H9 (cell line): Measurements from ENCODE around the gene ANK2. TPM values are rescaled to one million over a fixed set of nuclear protein-coding genes. Genes with fewer than 3 reads are reported as not detected.

Experiments
- DNase-seq: peaks from one replicate; pipeline ENCODE4 v3.0.0-alpha.2; 2017
- H2AFZ ChIP-seq: one replicate; pipeline ENCODE4 v1.6.1; 2013; ENCODE audit warnings: mild to moderate bottlenecking, low read length, control low read depth, moderate library complexity
- H2AK5ac ChIP-seq: 2 replicates; pipeline ENCODE4 v1.6.1; 2013; ENCODE audit warnings: low read length, control low read depth, mixed read lengths; ENCODE audit not compliant: insufficient read length
- H2BK120ac ChIP-seq: one replicate; pipeline ENCODE4 v1.6.1; 2013; ENCODE audit warnings: low read depth, mild to moderate bottlenecking, low read length, control low read depth, inconsistent platforms; ENCODE audit not compliant: poor library complexity, severe bottlenecking
- H2BK12ac ChIP-seq: 2 replicates; pipeline ENCODE4 v1.6.1; 2013; ENCODE audit warnings: low read length, control low read depth, mixed read lengths, low read depth; ENCODE audit not compliant: insufficient read length
- H2BK15ac ChIP-seq: 2 replicates; pipeline ENCODE4 v1.6.1; 2013; ENCODE audit warnings: low read depth, low read length, control low read depth
- H2BK20ac ChIP-seq: one replicate; pipeline ENCODE4 v1.6.1; 2013; ENCODE audit warnings: low read depth, mild to moderate bottlenecking, low read length, control low read depth, inconsistent platforms; ENCODE audit not compliant: poor library complexity, severe bottlenecking
- H2BK5ac ChIP-seq: 2 replicates; pipeline ENCODE4 v1.6.1; 2013; ENCODE audit warnings: low read length, control low read depth, mixed read lengths; ENCODE audit not compliant: insufficient read length
- H3K14ac ChIP-seq: 2 replicates; pipeline ENCODE4 v1.6.1; 2013; ENCODE audit warnings: low read length, control low read depth; ENCODE audit not compliant: insufficient read depth
- H3K18ac ChIP-seq: 2 replicates; pipeline ENCODE4 v1.6.1; 2013; ENCODE audit warnings: low read depth, mild to moderate bottlenecking, mixed read lengths, low read length, control low read depth; ENCODE audit not compliant: insufficient read length
- H3K23ac ChIP-seq: 2 replicates; pipeline ENCODE4 v1.6.1; 2013; ENCODE audit warnings: low read length, control low read depth, mixed read lengths, low read depth; ENCODE audit not compliant: insufficient read length
- H3K23me2 ChIP-seq: 2 replicates; pipeline ENCODE4 v1.6.1; 2013; ENCODE audit warnings: low read depth, mild to moderate bottlenecking, mixed read lengths, low read length, control low read depth; ENCODE audit not compliant: insufficient read length, poor library complexity, severe bottlenecking
- H3K27ac ChIP-seq: 2 replicates; pipeline ENCODE4 v1.5.1; 2013; ENCODE audit warnings: low read length, control low read depth, mixed read lengths, low read depth; ENCODE audit not compliant: insufficient read length
- H3K27me3 ChIP-seq: 2 replicates; pipeline ENCODE4 v1.6.1; 2013; ENCODE audit warnings: low read length, control low read depth, inconsistent platforms; ENCODE audit not compliant: insufficient read depth
- H3K4ac ChIP-seq: 2 replicates; pipeline ENCODE4 v1.6.1; 2013; ENCODE audit warnings: low read depth, mild to moderate bottlenecking, control low read depth, inconsistent platforms, low read length, moderate library complexity
- H3K4me1 ChIP-seq: 2 replicates; pipeline ENCODE4 v1.6.1; 2013; ENCODE audit warnings: low read length, control low read depth, inconsistent platforms; ENCODE audit not compliant: insufficient read depth
- H3K4me2 ChIP-seq: 2 replicates; pipeline ENCODE4 v1.6.1; 2013; ENCODE audit warnings: low read length, control low read depth, mixed read lengths; ENCODE audit not compliant: insufficient read length, insufficient read depth
- H3K56ac ChIP-seq: 2 replicates; pipeline ENCODE4 v1.6.1; 2013; ENCODE audit warnings: low read depth, mild to moderate bottlenecking, mixed read lengths, low read length, control low read depth; ENCODE audit not compliant: insufficient read length
- H3K79me1 ChIP-seq: 2 replicates; pipeline ENCODE4 v1.6.1; 2013; ENCODE audit warnings: low read depth, mild to moderate bottlenecking, moderate library complexity, low read length, control low read depth, inconsistent platforms; ENCODE audit not compliant: insufficient read depth, poor library complexity, severe bottlenecking
- H3K79me2 ChIP-seq: 2 replicates; pipeline ENCODE4 v1.6.1; 2013; ENCODE audit warnings: low read length, control low read depth, inconsistent platforms; ENCODE audit not compliant: insufficient read depth
- H3K9ac ChIP-seq: 2 replicates; pipeline ENCODE4 v1.6.1; 2013; ENCODE audit warnings: low read length, control low read depth, mixed read lengths; ENCODE audit not compliant: insufficient read length; ENCODE audit errors: extremely low read depth
- H3K9me3 ChIP-seq: one replicate; pipeline ENCODE4 v1.6.1; 2013; ENCODE audit warnings: low read depth, low read length, inconsistent platforms; ENCODE audit not compliant: control insufficient read depth
- H3T11ph ChIP-seq: one replicate; pipeline ENCODE4 v1.6.1; 2013; ENCODE audit warnings: mild to moderate bottlenecking, low read length, control low read depth, inconsistent platforms
- H4K20me1 ChIP-seq: one replicate; pipeline ENCODE4 v1.6.1; 2013; ENCODE audit not compliant: control insufficient read depth, insufficient read length, insufficient read depth
- H4K5ac ChIP-seq: 2 replicates; pipeline ENCODE4 v1.6.1; 2013; ENCODE audit warnings: low read depth, mild to moderate bottlenecking, mixed read lengths, low read length, control low read depth; ENCODE audit not compliant: insufficient read length
- H4K8ac ChIP-seq: replicated peaks from 2 replicates; pipeline ENCODE4 v1.6.1; 2013; ENCODE audit warnings: low read length, control low read depth, mixed read lengths, low read depth; ENCODE audit not compliant: insufficient read length
- H4K91ac ChIP-seq: 2 replicates; pipeline ENCODE4 v1.6.1; 2013; ENCODE audit warnings: low read depth, mild to moderate bottlenecking, moderate library complexity, mixed read lengths, low read length, control low read depth; ENCODE audit not compliant: insufficient read length
- H3K27ac Mint-ChIP-seq, 3 experiments: 2 replicates in 2 of 3; 3 replicates in 1 of 3; pipeline ENCODE4 v1.8.0; 2020 to 2021; ENCODE audit warnings: mixed read lengths in 3 of 3, mild to moderate bottlenecking in 1 of 3, moderate library complexity in 1 of 3
- H3K27me3 Mint-ChIP-seq: 2 replicates; pipeline ENCODE4 v1.8.0; 2021; ENCODE audit warnings: low read depth, mild to moderate bottlenecking, moderate library complexity, mixed read lengths
- H3K36me3 Mint-ChIP-seq, 3 experiments: 2 replicates in 2 of 3; 3 replicates in 1 of 3; pipeline ENCODE4 v1.8.0; 2020 to 2021; ENCODE audit warnings: low read depth in 3 of 3, mixed read lengths in 3 of 3; ENCODE audit not compliant: insufficient read depth in 1 of 3
- H3K4me1 Mint-ChIP-seq, 2 experiments: 2 replicates each; pipeline ENCODE4 v1.8.0; 2020; ENCODE audit warnings: mixed read lengths in 2 of 2
- H3K4me3 Mint-ChIP-seq, 2 experiments: 2 replicates in 1 of 2; 3 replicates in 1 of 2; pipeline ENCODE4 v1.8.0; 2020 to 2021; ENCODE audit warnings: mild to moderate bottlenecking in 2 of 2, mixed read lengths in 2 of 2, moderate library complexity in 1 of 2
- H3K9me3 Mint-ChIP-seq, 2 experiments: 2 replicates in 1 of 2; 3 replicates in 1 of 2; pipeline ENCODE4 v1.8.0; 2020; ENCODE audit warnings: mild to moderate bottlenecking in 2 of 2, mixed read lengths in 2 of 2, moderate library complexity in 1 of 2
- CTCF ChIP-seq: fragments of 200-600 bp; sonication (generic); conservative IDR thresholded peaks from 3 replicates; pipeline ENCODE4 v1.8.0; 2021; ENCODE audit warnings: antibody characterized with exemption, mild to moderate bottlenecking
- WGBS: extraction: QIAGEN DNeasy Blood & Tissue Kit; methylation state at CpG from one replicate; pipeline ENCODE4 v1.1.7; 2013; ENCODE audit warnings: missing lambda C conversion rate, low lambda C conversion rate, mixed read lengths; ENCODE audit not compliant: insufficient read length; ENCODE audit errors: extremely low coverage; 5-methylcytosine and 5-hydroxymethylcytosine counted together
- total RNA-seq: library from RNA; stranded (reverse); gene quantifications from 2 replicates; pipeline ENCODE4 v1.2.1, GENCODE V29; 2021

Gene ANK2
- total RNA-seq, 1 experiment from 2014 or later = 36.8 TPM

- Histone ChIP-seq H4K20me1 (no peaks in the 10 kb centered on the region), H3K23ac (no peak overlapping the region), H2BK15ac (no peak overlapping the region), H3K14ac (no peak overlapping the region), H3K23me2 (no peaks in the 10 kb centered on the region), H3K4ac (no peak overlapping the region), H2AK5ac (no peak overlapping the region), H3K9ac (no peak overlapping the region), H2AFZ (no peak overlapping the region), H3K56ac (no peak overlapping the region), H3K27me3 (no peaks in the 10 kb centered on the region), H4K91ac (no peak overlapping the region), H4K8ac (no peak overlapping the region), H3K79me1 (no peaks in the 10 kb centered on the region), H3K4me1 (no peaks in the 10 kb centered on the region), H3K4me2 (no peak overlapping the region), H2BK5ac (no peak overlapping the region), H3T11ph (no peak overlapping the region), H3K9me3 (no peaks in the 10 kb centered on the region), H3K27ac (no peak overlapping the region), H3K18ac (no peak overlapping the region), H2BK12ac (no peak overlapping the region), H3K79me2 (no peaks in the 10 kb centered on the region), H4K5ac (no peak overlapping the region), H2BK20ac (no peak overlapping the region), H2BK120ac (no peak overlapping the region)
- no peaks in the 10 kb centered on the region for H3K9me3 Mint-ChIP-seq
- H3K4me1 Mint-ChIP-seq = peaks cover 5 to 9% of the 10 kb centered on the region in 2 experiments
- H3K36me3 Mint-ChIP-seq = peaks cover 0 to 17% (median 13%) of the 10 kb centered on the region in 3 experiments; a peak in 5 of 7 replicates
- TF ChIP-seq CTCF = no peak
- DNase-seq = no peak
- H3K27me3 Mint-ChIP-seq = no peaks in the 10 kb centered on the region
- H3K4me3 Mint-ChIP-seq = no peak overlapping the region
- H3K27ac Mint-ChIP-seq = peak overlapping the region in 2 of 3 experiments; percentile 5 to 85; a peak in 5 of 7 replicates
- no CpG with 5 or more reads among the region's 3 CpGs for WGBS
Measured at GRCh38 chr4:113312529-113312928, 263.1 kb downstream of the ANK2 start.
